Panc1 (cell line): Measurements from ENCODE around the gene PLIN4.

ENCODE experiments used
- POLR2AphosphoS5 ChIP-seq: IDR thresholded peaks from 2 replicates; pipeline ENCODE4 v1.6.1; 2012; ENCODE audit warnings: mild to moderate bottlenecking, low read depth, low read length, moderate library complexity
- TF ChIP-seq, protein P1 (sequence below): fragments of 450-650 bp; IDR thresholded peaks from 2 replicates; pipeline ENCODE4 v1.5.1; 2017; ENCODE audit warnings: mild to moderate bottlenecking

DNA sequence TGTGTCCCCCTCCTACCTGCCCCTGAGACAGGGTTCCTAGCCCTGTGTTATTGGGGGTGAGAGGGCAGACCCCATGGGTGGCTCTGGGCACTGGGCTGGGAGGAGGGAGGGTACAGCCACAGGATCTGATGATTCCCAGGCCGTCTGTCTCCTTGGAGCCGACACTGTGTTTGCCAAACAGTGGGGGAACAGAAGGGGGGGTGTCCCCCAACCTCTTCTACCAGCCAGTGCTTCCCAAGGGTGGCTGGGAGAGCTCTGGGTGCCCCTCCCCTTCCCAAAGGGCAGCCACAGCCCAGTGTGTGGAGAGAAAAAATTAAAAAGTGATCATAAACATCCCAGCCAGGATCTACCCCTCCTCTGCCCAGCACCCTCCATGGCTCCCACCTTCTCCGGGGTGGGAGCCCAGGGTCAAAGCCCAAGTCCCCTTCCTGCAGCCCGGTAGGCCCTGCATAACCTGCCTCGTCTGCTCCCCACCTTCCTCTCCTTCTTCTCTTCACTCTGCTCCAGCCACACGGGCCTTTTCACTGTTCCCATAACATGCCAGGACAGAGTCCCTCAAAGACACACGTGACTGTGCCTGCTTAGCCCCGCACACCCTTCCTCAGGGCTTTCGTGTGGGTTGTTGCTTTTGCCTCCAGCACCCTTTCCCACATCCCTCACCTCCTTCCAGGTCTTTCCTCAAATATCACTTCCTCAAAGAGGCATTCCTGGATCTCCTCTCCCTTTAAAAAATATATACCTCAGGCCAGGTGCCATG, 1.4 kb upstream of the PLIN4 start:
- no peak for TF ChIP-seq POLR2AphosphoS5
- TF ChIP-seq, protein P1, sequence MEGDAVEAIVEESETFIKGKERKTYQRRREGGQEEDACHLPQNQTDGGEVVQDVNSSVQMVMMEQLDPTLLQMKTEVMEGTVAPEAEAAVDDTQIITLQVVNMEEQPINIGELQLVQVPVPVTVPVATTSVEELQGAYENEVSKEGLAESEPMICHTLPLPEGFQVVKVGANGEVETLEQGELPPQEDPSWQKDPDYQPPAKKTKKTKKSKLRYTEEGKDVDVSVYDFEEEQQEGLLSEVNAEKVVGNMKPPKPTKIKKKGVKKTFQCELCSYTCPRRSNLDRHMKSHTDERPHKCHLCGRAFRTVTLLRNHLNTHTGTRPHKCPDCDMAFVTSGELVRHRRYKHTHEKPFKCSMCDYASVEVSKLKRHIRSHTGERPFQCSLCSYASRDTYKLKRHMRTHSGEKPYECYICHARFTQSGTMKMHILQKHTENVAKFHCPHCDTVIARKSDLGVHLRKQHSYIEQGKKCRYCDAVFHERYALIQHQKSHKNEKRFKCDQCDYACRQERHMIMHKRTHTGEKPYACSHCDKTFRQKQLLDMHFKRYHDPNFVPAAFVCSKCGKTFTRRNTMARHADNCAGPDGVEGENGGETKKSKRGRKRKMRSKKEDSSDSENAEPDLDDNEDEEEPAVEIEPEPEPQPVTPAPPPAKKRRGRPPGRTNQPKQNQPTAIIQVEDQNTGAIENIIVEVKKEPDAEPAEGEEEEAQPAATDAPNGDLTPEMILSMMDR = no peak
